ENCODE data around the gene ICA1L.

- TF ChIP-seq POLR2AphosphoS5 (IDR thresholded peaks at IDR 0.05; ENCODE audit: low read depth, low read length) (no peak), POLR2A (IDR thresholded peaks at IDR 0.05; ENCODE audit: low read depth, low read length) (no peak), PAX5 (IDR thresholded peaks at IDR 0.05; ENCODE audit: insufficient read depth, low read length, severe bottlenecking) (no peak), TAF1 (IDR thresholded peaks at IDR 0.05; ENCODE audit: low read depth, low read length) (no peak)
Observed at GRCh38 chr2:202786842-202787241, 84.7 kb downstream of the ICA1L start.

All from GM12891 (cell line).